ENCODE results near the gene PFKP.
A peak's percentile ranks its signal among the peaks of the same experiment; 100 is the strongest.
"Not testable (repeated sequence)": the region's sequence is repeated elsewhere in the genome, so short reads cannot be mapped to it uniquely, and the experiment has no call there.

The PFKP gene

DNA sequence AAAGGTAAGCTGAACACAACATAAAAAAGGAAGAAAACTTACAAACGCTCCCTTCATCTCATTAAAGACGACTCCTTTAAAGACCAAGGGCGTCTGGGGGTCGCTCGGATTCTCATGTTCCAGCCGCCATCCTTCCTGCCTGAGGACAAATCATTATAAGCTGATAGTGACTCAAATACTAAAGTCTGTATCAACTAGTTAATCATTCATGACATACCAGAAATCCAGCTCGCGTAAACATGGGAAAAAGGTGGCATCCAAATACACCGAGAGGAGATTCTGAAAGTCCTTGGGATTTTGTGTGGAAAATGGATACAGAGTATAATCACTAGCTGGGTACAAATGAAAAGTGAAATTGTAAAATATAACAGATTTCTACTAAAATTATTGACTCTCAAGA lies 97.8 kb downstream of the PFKP start:
- no peak overlapping the region for H3K9ac ChIP-seq (ENCODE audit: low read depth, low read length)
- no peak overlapping the region for H3K4me3 ChIP-seq (ENCODE audit: low read depth, low read length)
- H3K36me3 ChIP-seq (ENCODE audit: control insufficient read depth, insufficient read depth, low read length) = peaks cover 18% of the 10 kb centered on the region
- H3K27me3 ChIP-seq (ENCODE audit: control insufficient read depth, insufficient read depth, low read length) = no peaks in the 10 kb centered on the region
- no peaks in the 10 kb centered on the region for H3K4me1 ChIP-seq (ENCODE audit: control insufficient read depth, insufficient read depth, low read length)
- no peaks in the 10 kb centered on the region for H3K9me3 ChIP-seq (ENCODE audit: control insufficient read depth, insufficient read depth, low read length)

GRCh38 chr10:3166496-3167290 lies 99.3 kb downstream of the PFKP start:
- H3K9me3 ChIP-seq (ENCODE audit: control insufficient read depth, insufficient read depth, low read length) = no peaks in the 10 kb centered on the region
- no peaks in the 10 kb centered on the region for H3K4me1 ChIP-seq (ENCODE audit: control insufficient read depth, insufficient read depth, low read length)
- peaks cover 18% of the 10 kb centered on the region for H3K36me3 ChIP-seq (ENCODE audit: control insufficient read depth, insufficient read depth, low read length)
- H3K9ac ChIP-seq (ENCODE audit: low read depth, low read length) = no peak overlapping the region
- no peak overlapping the region for H3K4me3 ChIP-seq (ENCODE audit: low read depth, low read length)
- H3K27me3 ChIP-seq (ENCODE audit: control insufficient read depth, insufficient read depth, low read length) = no peaks in the 10 kb centered on the region

- Histone ChIP-seq H3K9ac (ENCODE audit: low read depth, low read length) (no peak overlapping the region), H3K4me3 (ENCODE audit: low read depth, low read length) (no peak overlapping the region), H3K27me3 (ENCODE audit: control insufficient read depth, insufficient read depth, low read length) (no peaks in the 10 kb centered on the region), H3K4me1 (ENCODE audit: control insufficient read depth, insufficient read depth, low read length) (no peaks in the 10 kb centered on the region), H3K36me3 (ENCODE audit: control insufficient read depth, insufficient read depth, low read length) (peaks cover 18% of the 10 kb centered on the region), H3K9me3 (ENCODE audit: control insufficient read depth, insufficient read depth, low read length) (no peaks in the 10 kb centered on the region)
Measured at GRCh38 chr10:3167611-3168330, 100.4 kb downstream of the PFKP start.

GRCh38 chr10:3169271-3169670 lies 101.9 kb downstream of the PFKP start:
- peaks cover 10% of the 10 kb centered on the region for H3K36me3 ChIP-seq (ENCODE audit: control insufficient read depth, insufficient read depth, low read length)
- H3K4me1 ChIP-seq (ENCODE audit: control insufficient read depth, insufficient read depth, low read length) = no peaks in the 10 kb centered on the region
- H3K4me3 ChIP-seq (ENCODE audit: low read depth, low read length) = no peak overlapping the region
- H3K9me3 ChIP-seq (ENCODE audit: control insufficient read depth, insufficient read depth, low read length) = no peaks in the 10 kb centered on the region
- no peaks in the 10 kb centered on the region for H3K27me3 ChIP-seq (ENCODE audit: control insufficient read depth, insufficient read depth, low read length)
- H3K9ac ChIP-seq (ENCODE audit: low read depth, low read length) = no peak overlapping the region

DNA sequence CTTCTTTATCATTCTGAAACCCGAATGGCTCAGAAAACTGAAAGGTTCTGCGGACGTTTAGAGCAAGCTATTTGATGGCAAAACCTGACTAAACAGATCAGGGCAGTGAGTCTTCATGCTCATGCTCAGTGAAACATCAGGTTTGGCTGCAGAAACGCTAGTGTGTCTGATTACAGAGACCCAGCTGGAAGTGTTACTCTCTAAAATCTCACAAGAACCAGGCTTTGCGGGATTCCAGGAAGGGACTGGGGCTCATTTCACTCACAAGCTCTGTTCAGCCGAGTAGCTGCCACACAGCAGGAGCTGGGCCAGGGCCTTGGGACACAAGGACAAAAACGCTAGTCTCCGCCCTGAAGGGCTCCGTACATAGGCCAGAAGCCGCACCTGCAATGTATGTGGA lies 102.3 kb downstream of the PFKP start:
- no peaks in the 10 kb centered on the region for H3K9me3 ChIP-seq (ENCODE audit: control insufficient read depth, insufficient read depth, low read length)
- no peaks in the 10 kb centered on the region for H3K27me3 ChIP-seq (ENCODE audit: control insufficient read depth, insufficient read depth, low read length)
- peaks cover 9% of the 10 kb centered on the region for H3K36me3 ChIP-seq (ENCODE audit: control insufficient read depth, insufficient read depth, low read length)
- no peak overlapping the region for H3K4me3 ChIP-seq (ENCODE audit: low read depth, low read length)
- H3K4me1 ChIP-seq (ENCODE audit: control insufficient read depth, insufficient read depth, low read length) = no peaks in the 10 kb centered on the region
- H3K9ac ChIP-seq (ENCODE audit: low read depth, low read length) = no peak overlapping the region

DNA sequence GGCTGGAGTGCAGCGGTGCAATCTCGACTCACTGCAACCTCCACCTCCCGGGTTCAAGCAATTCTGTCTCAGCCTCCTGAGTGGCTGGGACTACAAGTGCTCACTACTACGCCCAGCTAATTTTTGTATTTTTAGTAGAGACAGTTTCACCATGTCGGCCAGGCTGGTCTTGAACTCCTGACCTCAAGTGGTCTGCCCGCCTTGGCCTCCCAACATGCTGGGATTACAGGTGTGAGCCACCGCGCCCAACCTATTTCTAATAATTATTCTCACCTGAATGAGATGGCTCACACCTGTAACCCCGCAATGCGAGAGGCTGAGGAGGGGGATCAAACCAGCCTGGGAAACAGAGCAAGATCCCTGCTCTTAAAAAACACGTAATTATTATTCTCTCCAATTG lies 104.1 kb downstream of the PFKP start:
- H3K9ac ChIP-seq (ENCODE audit: low read depth, low read length); H3K27me3 ChIP-seq (ENCODE audit: control insufficient read depth, insufficient read depth, low read length): not testable (repeated sequence)
- H3K4me3 ChIP-seq (ENCODE audit: low read depth, low read length) = peak overlapping the region; percentile 73

GRCh38 chr10:3172081-3172445 lies 104.7 kb downstream of the PFKP start:
- Histone ChIP-seq H3K4me1 (ENCODE audit: control insufficient read depth, insufficient read depth, low read length) (no peaks in the 10 kb centered on the region), H3K27me3 (ENCODE audit: control insufficient read depth, insufficient read depth, low read length) (no peaks in the 10 kb centered on the region), H3K36me3 (ENCODE audit: control insufficient read depth, insufficient read depth, low read length) (peaks cover 6% of the 10 kb centered on the region), H3K9ac (ENCODE audit: low read depth, low read length) (peak overlapping the region; percentile 60), H3K4me3 (ENCODE audit: low read depth, low read length) (peak overlapping the region; percentile 73), H3K9me3 (ENCODE audit: control insufficient read depth, insufficient read depth, low read length) (no peaks in the 10 kb centered on the region)

More for the DNA sequence above, 104.1 kb downstream of the PFKP start:
- H3K9me3 ChIP-seq (ENCODE audit: control insufficient read depth, insufficient read depth, low read length); H3K4me1 ChIP-seq (ENCODE audit: control insufficient read depth, insufficient read depth, low read length); H3K36me3 ChIP-seq (ENCODE audit: control insufficient read depth, insufficient read depth, low read length): not testable (repeated sequence)

DNA sequence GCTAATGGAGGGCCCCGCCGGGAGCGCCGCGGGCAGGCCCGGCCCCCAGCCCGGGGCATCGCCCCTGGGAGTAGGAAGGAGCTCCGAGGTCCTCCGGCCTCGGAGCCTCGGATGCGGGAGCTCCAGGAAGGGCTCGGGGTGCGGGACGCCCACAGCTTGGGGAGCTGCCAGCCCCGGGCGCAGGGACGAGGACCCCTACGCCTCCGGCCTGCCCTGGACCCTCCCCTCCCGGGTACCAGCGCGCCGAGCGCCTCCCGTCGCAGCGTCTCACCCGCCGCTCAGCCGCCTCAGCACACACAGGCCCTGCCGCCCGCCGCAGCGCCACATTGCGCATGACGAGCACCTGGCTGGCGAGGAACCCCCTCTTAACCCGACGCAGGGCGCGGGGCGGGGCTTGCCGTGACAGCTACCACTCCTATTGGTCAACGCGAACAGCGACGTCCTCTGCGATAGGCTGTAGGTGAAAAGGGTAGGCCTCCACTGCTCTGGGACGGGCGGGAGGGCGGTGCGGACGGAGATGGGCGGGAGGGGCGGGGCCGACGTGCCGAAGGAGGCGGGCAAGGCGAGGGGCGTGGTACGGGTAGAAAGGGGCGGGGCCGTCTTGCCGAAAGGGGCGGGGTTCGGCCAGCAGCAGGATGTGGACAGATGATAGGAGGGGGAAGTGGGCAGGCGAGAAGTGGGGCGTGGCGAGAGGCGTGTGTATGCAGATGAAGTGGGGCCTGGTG lies 105.3 kb downstream of the PFKP start, which contains the start of gene PITRM1:
Gene PITRM1, minus strand, starts transcription at position 337 of the 725 bp plus-strand sequence. Its CDS starts 10 bp downstream, at position 327.
- Histone ChIP-seq H3K27me3 (ENCODE audit: control insufficient read depth, insufficient read depth, low read length) (no peaks in the 10 kb centered on the region), H3K9ac (ENCODE audit: low read depth, low read length) (peak within 1 kb of the TSS; percentile 65), H3K36me3 (ENCODE audit: control insufficient read depth, insufficient read depth, low read length) (peaks cover 6% of the 10 kb centered on the region), H3K4me3 (ENCODE audit: low read depth, low read length) (peak within 1 kb of the TSS; percentile 73), H3K9me3 (ENCODE audit: control insufficient read depth, insufficient read depth, low read length) (no peaks in the 10 kb centered on the region), H3K4me1 (ENCODE audit: control insufficient read depth, insufficient read depth, low read length) (no peaks in the 10 kb centered on the region)

DNA sequence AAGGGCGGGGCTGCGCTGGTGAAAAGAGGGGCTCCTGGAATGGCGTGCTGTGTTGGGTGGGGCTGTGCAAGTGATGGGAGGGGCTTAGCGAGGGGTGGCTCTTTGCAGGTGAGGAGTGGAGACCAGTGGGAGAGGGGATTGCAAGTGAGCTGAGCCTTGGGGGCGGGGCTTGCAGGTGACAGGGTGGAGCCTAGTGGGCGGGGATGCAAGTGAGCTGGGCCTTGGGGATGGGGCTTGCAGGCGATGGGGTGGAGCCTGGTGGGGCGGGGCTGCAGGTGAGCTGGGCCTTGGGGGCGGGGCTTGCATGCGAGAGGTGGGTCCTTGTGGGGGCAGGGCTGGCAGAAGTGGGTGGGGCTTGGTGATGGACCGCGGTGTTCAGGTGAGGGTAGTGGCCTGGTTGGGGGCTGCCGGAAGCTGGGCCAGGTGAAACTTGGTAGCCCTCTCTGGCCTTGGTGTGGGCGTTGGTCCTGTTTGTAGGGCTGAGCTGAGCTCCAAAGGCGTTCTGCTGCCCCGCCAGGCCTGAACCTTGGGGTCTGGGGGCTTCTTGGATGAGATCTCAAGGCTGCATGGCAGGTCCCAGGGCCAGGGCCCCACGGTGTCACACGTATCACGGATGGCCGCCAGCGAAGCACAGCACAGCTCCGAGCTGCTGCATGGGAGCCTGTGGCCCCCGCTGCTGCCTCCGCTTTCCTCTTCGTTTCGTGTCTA lies 106.0 kb downstream of the PFKP start:
- Histone ChIP-seq H3K36me3 (ENCODE audit: control insufficient read depth, insufficient read depth, low read length) (peaks cover 3% of the 10 kb centered on the region), H3K4me3 (ENCODE audit: low read depth, low read length) (peak overlapping the region; percentile 42), H3K9ac (ENCODE audit: low read depth, low read length) (peak overlapping the region; percentile 65), H3K4me1 (ENCODE audit: control insufficient read depth, insufficient read depth, low read length) (no peaks in the 10 kb centered on the region), H3K27me3 (ENCODE audit: control insufficient read depth, insufficient read depth, low read length) (no peaks in the 10 kb centered on the region), H3K9me3 (ENCODE audit: control insufficient read depth, insufficient read depth, low read length) (no peaks in the 10 kb centered on the region)

GRCh38 chr10:3178042-3178441 lies 110.7 kb downstream of the PFKP start:
- Histone ChIP-seq H3K9me3 (ENCODE audit: control insufficient read depth, insufficient read depth, low read length) (no peaks in the 10 kb centered on the region), H3K9ac (ENCODE audit: low read depth, low read length) (no peak overlapping the region), H3K27me3 (ENCODE audit: control insufficient read depth, insufficient read depth, low read length) (no peaks in the 10 kb centered on the region), H3K4me3 (ENCODE audit: low read depth, low read length) (no peak overlapping the region), H3K36me3 (ENCODE audit: control insufficient read depth, insufficient read depth, low read length) (no peaks in the 10 kb centered on the region), H3K4me1 (ENCODE audit: control insufficient read depth, insufficient read depth, low read length) (no peaks in the 10 kb centered on the region)

GRCh38 chr10:3179174-3179573 lies 111.8 kb downstream of the PFKP start:
- Histone ChIP-seq H3K9me3 (ENCODE audit: control insufficient read depth, insufficient read depth, low read length) (no peaks in the 10 kb centered on the region), H3K4me1 (ENCODE audit: control insufficient read depth, insufficient read depth, low read length) (no peaks in the 10 kb centered on the region), H3K36me3 (ENCODE audit: control insufficient read depth, insufficient read depth, low read length) (no peaks in the 10 kb centered on the region), H3K9ac (ENCODE audit: low read depth, low read length) (no peak overlapping the region), H3K4me3 (ENCODE audit: low read depth, low read length) (no peak overlapping the region), H3K27me3 (ENCODE audit: control insufficient read depth, insufficient read depth, low read length) (no peaks in the 10 kb centered on the region)

Data from iPS-15b (cell line).